ENCODE data around the gene HMGN2.
"Not testable (repeated sequence)": the region's sequence is repeated elsewhere in the genome, so short reads cannot be mapped to it uniquely, and the experiment has no call there.

The HMGN2 gene

GRCh38 chr1:26496861-26497260, 24.6 kb downstream of the HMGN2 start:
- Histone ChIP-seq H2AFZ (ENCODE audit: low read depth, low read length) (no peak overlapping the region), H3K4me3 (ENCODE audit: low read depth in 1 of 2, low read length in 2 of 2) (no peak overlapping the region), H3K27me3 (ENCODE audit: insufficient read depth, low read length, poor library complexity) (no peaks in the 10 kb centered on the region), H3K9ac (ENCODE audit: low read depth, low read length) (no peak overlapping the region), H3K36me3 (ENCODE audit: insufficient read depth, low read length) (no peaks in the 10 kb centered on the region), H3K27ac (ENCODE audit: low read length) (no peak overlapping the region), H4K20me1 (ENCODE audit: insufficient read depth, low read length) (no peaks in the 10 kb centered on the region), H3K4me1 (ENCODE audit: insufficient read depth, low read length) (peaks cover 24% of the 10 kb centered on the region), H3K9me3 (ENCODE audit: insufficient read depth, low read length, severe bottlenecking) (no peaks in the 10 kb centered on the region), H3K4me2 (ENCODE audit: insufficient read depth, low read length) (no peak overlapping the region), H3K79me2 (ENCODE audit: insufficient read depth, low read length) (peaks cover 10% of the 10 kb centered on the region; the same call in 1 of the 2 replicates)
- DNase-seq = no peak
- TF ChIP-seq, protein P1, sequence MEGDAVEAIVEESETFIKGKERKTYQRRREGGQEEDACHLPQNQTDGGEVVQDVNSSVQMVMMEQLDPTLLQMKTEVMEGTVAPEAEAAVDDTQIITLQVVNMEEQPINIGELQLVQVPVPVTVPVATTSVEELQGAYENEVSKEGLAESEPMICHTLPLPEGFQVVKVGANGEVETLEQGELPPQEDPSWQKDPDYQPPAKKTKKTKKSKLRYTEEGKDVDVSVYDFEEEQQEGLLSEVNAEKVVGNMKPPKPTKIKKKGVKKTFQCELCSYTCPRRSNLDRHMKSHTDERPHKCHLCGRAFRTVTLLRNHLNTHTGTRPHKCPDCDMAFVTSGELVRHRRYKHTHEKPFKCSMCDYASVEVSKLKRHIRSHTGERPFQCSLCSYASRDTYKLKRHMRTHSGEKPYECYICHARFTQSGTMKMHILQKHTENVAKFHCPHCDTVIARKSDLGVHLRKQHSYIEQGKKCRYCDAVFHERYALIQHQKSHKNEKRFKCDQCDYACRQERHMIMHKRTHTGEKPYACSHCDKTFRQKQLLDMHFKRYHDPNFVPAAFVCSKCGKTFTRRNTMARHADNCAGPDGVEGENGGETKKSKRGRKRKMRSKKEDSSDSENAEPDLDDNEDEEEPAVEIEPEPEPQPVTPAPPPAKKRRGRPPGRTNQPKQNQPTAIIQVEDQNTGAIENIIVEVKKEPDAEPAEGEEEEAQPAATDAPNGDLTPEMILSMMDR (IDR thresholded peaks at IDR 0.05; ENCODE audit: borderline replicate concordance, extremely low read depth, low read length, poor library complexity, severe bottlenecking) = no peak
- TF ChIP-seq EZH2 (IDR thresholded peaks at IDR 0.05; ENCODE audit: borderline replicate concordance, low read depth, low read length, severe bottlenecking) = no peak
- ATAC-seq (ENCODE audit: insufficient read depth, low read depth) = no peak

GRCh38 chr1:26498894-26499293, 26.7 kb downstream of the HMGN2 start:
- Histone ChIP-seq H4K20me1 (ENCODE audit: insufficient read depth, low read length) (no peaks in the 10 kb centered on the region), H3K9ac (ENCODE audit: low read depth, low read length) (no peak overlapping the region), H3K79me2 (ENCODE audit: insufficient read depth, low read length) (peaks cover 10% of the 10 kb centered on the region; the same call in 1 of the 2 replicates), H3K27ac (ENCODE audit: low read length) (no peak overlapping the region), H3K4me2 (ENCODE audit: insufficient read depth, low read length) (no peak overlapping the region), H3K27me3 (ENCODE audit: insufficient read depth, low read length, poor library complexity) (no peaks in the 10 kb centered on the region), H3K4me1 (ENCODE audit: insufficient read depth, low read length) (peaks cover 27% of the 10 kb centered on the region), H3K9me3 (ENCODE audit: insufficient read depth, low read length, severe bottlenecking) (no peaks in the 10 kb centered on the region), H2AFZ (ENCODE audit: low read depth, low read length) (no peak overlapping the region), H3K4me3 (ENCODE audit: low read depth in 1 of 2, low read length in 2 of 2) (no peak overlapping the region), H3K36me3 (ENCODE audit: insufficient read depth, low read length) (no peaks in the 10 kb centered on the region)
- TF ChIP-seq, protein P1 (IDR thresholded peaks at IDR 0.05; ENCODE audit: borderline replicate concordance, extremely low read depth, low read length, poor library complexity, severe bottlenecking) = no peak
- no peak for TF ChIP-seq EZH2 (IDR thresholded peaks at IDR 0.05; ENCODE audit: borderline replicate concordance, low read depth, low read length, severe bottlenecking)
- no peak for DNase-seq
- no peak for ATAC-seq (ENCODE audit: insufficient read depth, low read depth)

- Histone ChIP-seq H3K4me3 (ENCODE audit: low read depth in 1 of 2, low read length in 2 of 2) (peak overlapping the region; percentile 67 to 73), H3K4me1 (ENCODE audit: insufficient read depth, low read length) (peaks cover 27% of the 10 kb centered on the region), H2AFZ (ENCODE audit: low read depth, low read length) (peak overlapping the region; percentile 97), H3K27me3 (ENCODE audit: insufficient read depth, low read length, poor library complexity) (no peaks in the 10 kb centered on the region), H3K4me2 (ENCODE audit: insufficient read depth, low read length) (peak overlapping the region; percentile 70), H3K9me3 (ENCODE audit: insufficient read depth, low read length, severe bottlenecking) (no peaks in the 10 kb centered on the region), H3K79me2 (ENCODE audit: insufficient read depth, low read length) (peaks cover 10% of the 10 kb centered on the region; the same call in 1 of the 2 replicates), H4K20me1 (ENCODE audit: insufficient read depth, low read length) (no peaks in the 10 kb centered on the region), H3K9ac (ENCODE audit: low read depth, low read length) (peak overlapping the region; percentile 81), H3K27ac (ENCODE audit: low read length) (peak overlapping the region; percentile 94), H3K36me3 (ENCODE audit: insufficient read depth, low read length) (no peaks in the 10 kb centered on the region)
- TF ChIP-seq, protein P1 (IDR thresholded peaks at IDR 0.05; ENCODE audit: borderline replicate concordance, extremely low read depth, low read length, poor library complexity, severe bottlenecking) = no peak
- TF ChIP-seq EZH2 (IDR thresholded peaks at IDR 0.05; ENCODE audit: borderline replicate concordance, low read depth, low read length, severe bottlenecking) = no peak
- DNase-seq = peak; percentile 92
- ATAC-seq (ENCODE audit: insufficient read depth, low read depth) = peak; percentile 74
Observed at GRCh38 chr1:26500488-26501175, 28.4 kb downstream of the HMGN2 start.

- not testable (repeated sequence) for H3K36me3 ChIP-seq (ENCODE audit: insufficient read depth, low read length); H4K20me1 ChIP-seq (ENCODE audit: insufficient read depth, low read length); H3K4me3 ChIP-seq (ENCODE audit: low read depth in 1 of 2, low read length in 2 of 2); H3K4me2 ChIP-seq (ENCODE audit: insufficient read depth, low read length); H3K4me1 ChIP-seq (ENCODE audit: insufficient read depth, low read length); DNase-seq; H2AFZ ChIP-seq (ENCODE audit: low read depth, low read length); H3K9ac ChIP-seq (ENCODE audit: low read depth, low read length); H3K79me2 ChIP-seq (ENCODE audit: insufficient read depth, low read length); ATAC-seq (ENCODE audit: insufficient read depth, low read depth); H3K9me3 ChIP-seq (ENCODE audit: insufficient read depth, low read length, severe bottlenecking); H3K27me3 ChIP-seq (ENCODE audit: insufficient read depth, low read length, poor library complexity); H3K27ac ChIP-seq (ENCODE audit: low read length)
Observed at GRCh38 chr1:26510711-26511110, 38.5 kb downstream of the HMGN2 start.

DNA sequence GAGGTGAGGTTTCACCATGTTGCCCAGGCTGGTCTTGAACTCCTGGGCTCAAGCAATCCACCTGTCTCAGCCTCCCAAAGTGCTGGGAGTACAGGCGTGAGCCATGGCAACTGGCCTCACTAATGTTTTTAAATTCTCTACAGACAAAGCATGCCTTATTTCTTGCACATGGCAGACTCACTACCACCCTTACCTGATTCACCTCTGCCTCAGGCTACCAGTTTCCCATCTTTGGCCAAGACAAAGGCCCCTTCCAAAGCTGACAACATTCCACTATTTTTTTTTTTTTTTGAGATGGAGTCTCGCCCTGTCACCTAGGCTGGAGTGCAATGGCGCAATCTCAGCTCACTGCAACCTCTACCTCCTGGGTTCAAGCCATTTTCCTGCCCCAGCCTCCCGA, 43.6 kb downstream of the HMGN2 start:
- H3K4me3 ChIP-seq (ENCODE audit: low read depth in 1 of 2, low read length in 2 of 2); ATAC-seq (ENCODE audit: insufficient read depth, low read depth); DNase-seq: not testable (repeated sequence)

More for the DNA sequence above, 43.6 kb downstream of the HMGN2 start:
- H4K20me1 ChIP-seq (ENCODE audit: insufficient read depth, low read length); H3K4me1 ChIP-seq (ENCODE audit: insufficient read depth, low read length); H3K27me3 ChIP-seq (ENCODE audit: insufficient read depth, low read length, poor library complexity); H2AFZ ChIP-seq (ENCODE audit: low read depth, low read length); H3K27ac ChIP-seq (ENCODE audit: low read length); H3K36me3 ChIP-seq (ENCODE audit: insufficient read depth, low read length); H3K4me2 ChIP-seq (ENCODE audit: insufficient read depth, low read length); H3K9me3 ChIP-seq (ENCODE audit: insufficient read depth, low read length, severe bottlenecking); H3K79me2 ChIP-seq (ENCODE audit: insufficient read depth, low read length); H3K9ac ChIP-seq (ENCODE audit: low read depth, low read length): not testable (repeated sequence)

Data from DND-41 (cell line).